CD4-positive, alpha-beta T cell treated with Interleukin-17A for 4 hours (primary cell): ENCODE results near the gene ATF5.

Experiments used
- DNase-seq: peaks from one replicate; pipeline ENCODE4 v3.0.0-alpha.2; 2020; ENCODE audit warnings: mixed read lengths

The ATF5 gene

GRCh38 chr19:49977076-49977475 is 48.1 kb downstream of the ATF5 start:
- DNase-seq, result no peak

DNA sequence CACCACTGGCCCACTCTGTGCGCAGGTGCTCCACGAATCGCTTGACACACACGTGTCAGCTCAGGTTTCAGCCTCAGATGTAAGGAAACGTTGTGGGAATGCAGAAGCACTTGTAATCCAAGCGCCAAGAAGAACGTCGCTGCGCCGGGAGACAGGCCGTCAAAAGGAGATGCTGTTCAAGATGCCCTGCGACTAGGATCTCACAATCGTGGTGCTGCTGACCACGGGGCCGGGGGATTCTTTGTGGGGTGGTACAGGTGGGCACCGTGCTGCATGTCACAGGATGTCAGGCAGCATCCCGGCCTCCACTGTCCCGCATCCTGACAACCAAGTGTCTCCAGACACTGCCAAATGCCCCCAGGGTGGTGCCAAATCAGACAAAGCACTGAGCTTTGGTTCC is 48.9 kb downstream of the ATF5 start:
- no peak for DNase-seq

- DNase-seq, result no peak
Measured at GRCh38 chr19:49978324-49978723, 49.3 kb downstream of the ATF5 start.

- DNase-seq, result no peak
Measured at GRCh38 chr19:49981603-49982593, 52.9 kb downstream of the ATF5 start.
